Superior temporal gyrus (tissue), 1 donor: ENCODE data around the gene SH3TC2.
A peak's percentile ranks its signal among the peaks of the same experiment; 100 is the strongest.

ENCODE experiments used
- DNase-seq: peaks from one replicate; pipeline ENCODE4 v3.0.0-alpha.2; 2016; ENCODE audit errors: extremely low spot score

Gene SH3TC2

GRCh38 chr5:149028984-149029383 is 33.9 kb downstream of the SH3TC2 start:
- DNase-seq: no peak

GRCh38 chr5:149028161-149028560 is 34.7 kb downstream of the SH3TC2 start:
- DNase-seq: no peak

GRCh38 chr5:149027636-149028035 is 35.2 kb downstream of the SH3TC2 start:
- DNase-seq: no peak

- no peak for DNase-seq
Observed at GRCh38 chr5:149024943-149025342, 37.9 kb downstream of the SH3TC2 start.

- no peak for DNase-seq
Observed at GRCh38 chr5:149024477-149024876, 38.4 kb downstream of the SH3TC2 start.

- DNase-seq: no peak
Observed at GRCh38 chr5:149022200-149022599, 40.7 kb downstream of the SH3TC2 start.

GRCh38 chr5:149019679-149020078 is 43.2 kb downstream of the SH3TC2 start:
- DNase-seq: no peak

- no peak for DNase-seq
Observed at GRCh38 chr5:149018909-149019443, 43.9 kb downstream of the SH3TC2 start.

GRCh38 chr5:149017636-149018035 is 45.2 kb downstream of the SH3TC2 start:
- no peak for DNase-seq

GRCh38 chr5:149015561-149015960 is 47.3 kb downstream of the SH3TC2 start:
- DNase-seq: no peak

- DNase-seq: no peak
Observed at GRCh38 chr5:149015126-149015525, 47.7 kb downstream of the SH3TC2 start.

- DNase-seq: no peak
Observed at GRCh38 chr5:149014571-149015031, 48.3 kb downstream of the SH3TC2 start.

GRCh38 chr5:149013796-149014195 is 49.1 kb downstream of the SH3TC2 start:
- DNase-seq: no peak

- DNase-seq: no peak
Observed at GRCh38 chr5:149012350-149012749, 50.5 kb downstream of the SH3TC2 start.

- DNase-seq: no peak
Observed at GRCh38 chr5:149011728-149012127, 51.1 kb downstream of the SH3TC2 start.

GRCh38 chr5:149011084-149011483 is 51.8 kb downstream of the SH3TC2 start:
- DNase-seq: peak; percentile 76

GRCh38 chr5:149007174-149007573 is 55.7 kb downstream of the SH3TC2 start:
- no peak for DNase-seq

- no peak for DNase-seq
Observed at GRCh38 chr5:149006426-149006825, 56.4 kb downstream of the SH3TC2 start.

- no peak for DNase-seq
Observed at GRCh38 chr5:149005077-149005892, 57.6 kb downstream of the SH3TC2 start.

GRCh38 chr5:149004559-149004958 is 58.3 kb downstream of the SH3TC2 start:
- no peak for DNase-seq

- DNase-seq: no peak
Observed at GRCh38 chr5:149002761-149003689, 59.8 kb downstream of the SH3TC2 start.

- no peak for DNase-seq
Observed at GRCh38 chr5:149002053-149002452, 60.8 kb downstream of the SH3TC2 start.
